Measurements from ENCODE around the gene OR13F1. TPM values are rescaled to one million over a fixed set of nuclear protein-coding genes. Genes with fewer than 3 reads are reported as not detected.
"Not testable (repeated sequence)": the region's sequence is repeated elsewhere in the genome, so short reads cannot be mapped to it uniquely, and the experiment has no call there.

OR13F1 gene
- total RNA-seq, 4 donors from 2014 or later = not detected

- H3K27me3 ChIP-seq = no peaks in the 10 kb centered on the region
- H3K9me3 ChIP-seq = no peaks in the 10 kb centered on the region
- intact Hi-C loops (cut with DNase I) = no loop called here
- no peaks in the 10 kb centered on the region for H3K36me3 ChIP-seq
- 67% methylated on average over 5 of the region's 5 CpGs for WGBS
- H3K4me3 ChIP-seq = no peak overlapping the region
- H3K4me1 ChIP-seq = no peaks in the 10 kb centered on the region
- no peak for DNase-seq (ENCODE audit: extremely low spot score)
- TF ChIP-seq EP300 (IDR thresholded peaks at IDR 0.05) (no peak), POLR2AphosphoS5 (IDR thresholded peaks at IDR 0.05) (no peak), CTCF (IDR thresholded peaks at IDR 0.05) (no peak)
- no peak overlapping the region for H3K27ac ChIP-seq (replicated peaks in 1 of 4)
Measured at GRCh38 chr9:104514901-104515300, 10.8 kb downstream of the OR13F1 start.

- 78% methylated on average over 8 of the region's 10 CpGs for WGBS
- H3K36me3 ChIP-seq; H3K4me1 ChIP-seq; DNase-seq (ENCODE audit: extremely low spot score); H3K9me3 ChIP-seq; H3K4me3 ChIP-seq; H3K27me3 ChIP-seq; H3K27ac ChIP-seq (replicated peaks in 1 of 4); intact Hi-C loops (cut with DNase I): not testable (repeated sequence)
Measured at GRCh38 chr9:104520241-104520640, 16.2 kb downstream of the OR13F1 start.

- Histone ChIP-seq H3K4me3 (no peak within 1 kb of the TSS), H3K9me3 (no peaks in the 10 kb centered on the region), H3K36me3 (no peaks in the 10 kb centered on the region), H3K4me1 (no peaks in the 10 kb centered on the region), H3K27ac (replicated peaks in 1 of 4) (no peak within 1 kb of the TSS), H3K27me3 (no peaks in the 10 kb centered on the region)
- no peak for DNase-seq (ENCODE audit: extremely low spot score)
- intact Hi-C loops (cut with DNase I) = no loop called here
- TF ChIP-seq CTCF (IDR thresholded peaks at IDR 0.05) (no peak), POLR2A (IDR thresholded peaks at IDR 0.05; ENCODE audit: low read depth) (no peak), EP300 (IDR thresholded peaks at IDR 0.05) (no peak), POLR2AphosphoS5 (IDR thresholded peaks at IDR 0.05) (no peak)
Measured at GRCh38 chr9:104527109-104527508, 23.0 kb downstream of the OR13F1 start, which contains the start of gene OR13C4. OR13C4 (minus strand) TSS chr9:104527209; CDS start chr9:104527209, 0 bp downstream.

GRCh38 chr9:104536756-104537155 is 32.7 kb downstream of the OR13F1 start, which contains the start of gene OR13C3:
OR13C3 (minus strand) TSS chr9:104536856; CDS start chr9:104536723, 133 bp downstream.
- no peak for DNase-seq (ENCODE audit: extremely low spot score)
- intact Hi-C loops (cut with DNase I) = no loop called here
- no peak within 1 kb of the TSS for H3K4me3 ChIP-seq
- no peak within 1 kb of the TSS for H3K27ac ChIP-seq (replicated peaks in 1 of 4)
- no peaks in the 10 kb centered on the region for H3K9me3 ChIP-seq
- no peaks in the 10 kb centered on the region for H3K27me3 ChIP-seq
- TF ChIP-seq POLR2A (IDR thresholded peaks at IDR 0.05; ENCODE audit: low read depth) (no peak), CTCF (IDR thresholded peaks at IDR 0.05) (no peak), POLR2AphosphoS5 (IDR thresholded peaks at IDR 0.05) (no peak), EP300 (IDR thresholded peaks at IDR 0.05) (no peak)
- no peaks in the 10 kb centered on the region for H3K4me1 ChIP-seq
- no peaks in the 10 kb centered on the region for H3K36me3 ChIP-seq
- WGBS = 81% methylated on average over 5 of the region's 5 CpGs

- Histone ChIP-seq H3K27me3 (no peaks in the 10 kb centered on the region), H3K27ac (replicated peaks in 1 of 4) (no peak overlapping the region), H3K36me3 (no peaks in the 10 kb centered on the region), H3K4me1 (no peaks in the 10 kb centered on the region), H3K4me3 (no peak overlapping the region), H3K9me3 (no peaks in the 10 kb centered on the region)
- intact Hi-C loops (cut with DNase I) = no loop called here
- WGBS = 42% methylated on average over 1 of the region's 1 CpG
- no peak for DNase-seq (ENCODE audit: extremely low spot score)
- no peak for TF ChIP-seq EP300 (IDR thresholded peaks at IDR 0.05)
Measured at GRCh38 chr9:104539275-104539674, 35.2 kb downstream of the OR13F1 start.

- Histone ChIP-seq H3K36me3 (no peaks in the 10 kb centered on the region), H3K4me1 (no peaks in the 10 kb centered on the region), H3K27ac (replicated peaks in 1 of 4) (no peak overlapping the region), H3K9me3 (no peaks in the 10 kb centered on the region), H3K4me3 (no peak overlapping the region), H3K27me3 (no peaks in the 10 kb centered on the region)
- TF ChIP-seq CTCF (IDR thresholded peaks at IDR 0.05) (no peak), POLR2A (IDR thresholded peaks at IDR 0.05; ENCODE audit: low read depth) (no peak), POLR2AphosphoS5 (IDR thresholded peaks at IDR 0.05) (no peak), EP300 (IDR thresholded peaks at IDR 0.05) (no peak)
- WGBS = 87% methylated on average over 4 of the region's 4 CpGs
- intact Hi-C loops (cut with DNase I) = no loop called here
- DNase-seq (ENCODE audit: extremely low spot score) = no peak
Measured at GRCh38 chr9:104544644-104545043, 40.6 kb downstream of the OR13F1 start.
